ENCODE results near the gene SLC16A5.

DNA sequence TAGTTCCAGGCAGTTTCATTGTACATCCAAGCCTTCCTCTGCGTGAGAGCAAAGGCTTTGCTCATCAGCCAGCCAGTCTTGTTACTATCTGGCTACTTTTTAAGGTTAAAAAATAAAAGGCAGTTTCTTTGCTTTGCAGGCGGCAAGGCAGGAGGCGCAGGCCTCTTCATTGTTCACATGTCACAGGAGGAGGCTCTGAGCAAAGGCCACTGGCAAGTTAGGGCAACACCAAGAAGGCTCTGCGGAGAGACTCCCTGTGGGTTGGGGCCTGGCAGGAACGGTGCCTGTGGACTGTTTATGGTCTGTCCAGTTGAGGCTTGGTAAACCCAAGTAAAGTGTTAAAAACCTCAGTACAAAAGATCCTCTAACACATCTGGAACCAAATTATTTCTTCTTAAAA lies 47.7 kb downstream of the SLC16A5 start:
- no peak for TF ChIP-seq EZH2 (IDR thresholded peaks at IDR 0.05; ENCODE audit: low read length, unreplicated experiment)
- TF ChIP-seq, protein P1, sequence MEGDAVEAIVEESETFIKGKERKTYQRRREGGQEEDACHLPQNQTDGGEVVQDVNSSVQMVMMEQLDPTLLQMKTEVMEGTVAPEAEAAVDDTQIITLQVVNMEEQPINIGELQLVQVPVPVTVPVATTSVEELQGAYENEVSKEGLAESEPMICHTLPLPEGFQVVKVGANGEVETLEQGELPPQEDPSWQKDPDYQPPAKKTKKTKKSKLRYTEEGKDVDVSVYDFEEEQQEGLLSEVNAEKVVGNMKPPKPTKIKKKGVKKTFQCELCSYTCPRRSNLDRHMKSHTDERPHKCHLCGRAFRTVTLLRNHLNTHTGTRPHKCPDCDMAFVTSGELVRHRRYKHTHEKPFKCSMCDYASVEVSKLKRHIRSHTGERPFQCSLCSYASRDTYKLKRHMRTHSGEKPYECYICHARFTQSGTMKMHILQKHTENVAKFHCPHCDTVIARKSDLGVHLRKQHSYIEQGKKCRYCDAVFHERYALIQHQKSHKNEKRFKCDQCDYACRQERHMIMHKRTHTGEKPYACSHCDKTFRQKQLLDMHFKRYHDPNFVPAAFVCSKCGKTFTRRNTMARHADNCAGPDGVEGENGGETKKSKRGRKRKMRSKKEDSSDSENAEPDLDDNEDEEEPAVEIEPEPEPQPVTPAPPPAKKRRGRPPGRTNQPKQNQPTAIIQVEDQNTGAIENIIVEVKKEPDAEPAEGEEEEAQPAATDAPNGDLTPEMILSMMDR (conservative IDR thresholded peaks at IDR 0.05; ENCODE audit: low read depth, low read length) = no peak
